Superior temporal gyrus (tissue), 1 donor: Measurements from ENCODE around the gene MCF2L2.
"Not testable (repeated sequence)": the region's sequence is repeated elsewhere in the genome, so short reads cannot be mapped to it uniquely, and the experiment has no call there.

Experiments
- DNase-seq: peaks from one replicate; pipeline ENCODE4 v3.0.0-alpha.2; 2016; ENCODE audit errors: extremely low spot score

The MCF2L2 gene

GRCh38 chr3:183172051-183172639 lies 256.3 kb downstream of the MCF2L2 start:
- DNase-seq = no peak

- DNase-seq = not testable (repeated sequence)
Observed at GRCh38 chr3:183167975-183168374, 260.4 kb downstream of the MCF2L2 start.

GRCh38 chr3:183163563-183163962 lies 264.9 kb downstream of the MCF2L2 start:
- no peak for DNase-seq

- no peak for DNase-seq
Observed at GRCh38 chr3:183161552-183162336, 266.7 kb downstream of the MCF2L2 start.

GRCh38 chr3:183160616-183161015 lies 267.8 kb downstream of the MCF2L2 start:
- no peak for DNase-seq

GRCh38 chr3:183159333-183159732 lies 269.1 kb downstream of the MCF2L2 start:
- no peak for DNase-seq

GRCh38 chr3:183158551-183159006 lies 269.8 kb downstream of the MCF2L2 start:
- DNase-seq = no peak

GRCh38 chr3:183158113-183158512 lies 270.3 kb downstream of the MCF2L2 start:
- no peak for DNase-seq

GRCh38 chr3:183156266-183156665 lies 272.2 kb downstream of the MCF2L2 start:
- no peak for DNase-seq

GRCh38 chr3:183155499-183155898 lies 272.9 kb downstream of the MCF2L2 start:
- no peak for DNase-seq

- no peak for DNase-seq
Observed at GRCh38 chr3:183153210-183153950, 275.0 kb downstream of the MCF2L2 start.

- DNase-seq = no peak
Observed at GRCh38 chr3:183151821-183152351, 276.5 kb downstream of the MCF2L2 start.

- DNase-seq = no peak
Observed at GRCh38 chr3:183151086-183151485, 277.3 kb downstream of the MCF2L2 start.

GRCh38 chr3:183149915-183150750 lies 278.3 kb downstream of the MCF2L2 start:
- no peak for DNase-seq

- no peak for DNase-seq
Observed at GRCh38 chr3:183148056-183148455, 280.4 kb downstream of the MCF2L2 start.

GRCh38 chr3:183144363-183144762 lies 284.1 kb downstream of the MCF2L2 start:
- DNase-seq = no peak

- DNase-seq = no peak
Observed at GRCh38 chr3:183142199-183142598, 286.2 kb downstream of the MCF2L2 start.

GRCh38 chr3:183134844-183135243 lies 293.6 kb downstream of the MCF2L2 start:
- DNase-seq = no peak

GRCh38 chr3:183132409-183132808 lies 296.0 kb downstream of the MCF2L2 start:
- DNase-seq = no peak

GRCh38 chr3:183131735-183132134 lies 296.7 kb downstream of the MCF2L2 start:
- DNase-seq = no peak

GRCh38 chr3:183131186-183131725 lies 297.2 kb downstream of the MCF2L2 start:
- no peak for DNase-seq
